ENCODE data around the gene FAM53A.

Gene FAM53A

GRCh38 chr4:1622956-1623355 is 61.2 kb downstream of the FAM53A start:
- H3K36me3 ChIP-seq (ENCODE audit: control insufficient read depth, insufficient read depth, low read length): no peaks in the 10 kb centered on the region
- DNase-seq (ENCODE audit: extremely low read depth, insufficient read length): no peak
- H3K27me3 ChIP-seq (replicated peaks; ENCODE audit: control insufficient read depth, insufficient read depth, low read length): no peaks in the 10 kb centered on the region
- H3K4me3 ChIP-seq (replicated peaks; ENCODE audit: low read depth, low read length): no peak overlapping the region
- no peak for TF ChIP-seq CTCF (IDR thresholded peaks at IDR 0.05; ENCODE audit: insufficient read depth, low read length, poor library complexity, severe bottlenecking)

GRCh38 chr4:1622238-1622637 is 61.9 kb downstream of the FAM53A start:
- no peak for DNase-seq (ENCODE audit: extremely low read depth, insufficient read length)

GRCh38 chr4:1621526-1621925 is 62.6 kb downstream of the FAM53A start:
- no peak for TF ChIP-seq CTCF (IDR thresholded peaks at IDR 0.05; ENCODE audit: insufficient read depth, low read length, poor library complexity, severe bottlenecking)
- H3K36me3 ChIP-seq (ENCODE audit: control insufficient read depth, insufficient read depth, low read length): no peaks in the 10 kb centered on the region
- no peak overlapping the region for H3K4me3 ChIP-seq (replicated peaks; ENCODE audit: low read depth, low read length)
- DNase-seq (ENCODE audit: extremely low read depth, insufficient read length): no peak
- H3K27me3 ChIP-seq (replicated peaks; ENCODE audit: control insufficient read depth, insufficient read depth, low read length): no peaks in the 10 kb centered on the region

More at GRCh38 chr4:1622238-1622637, 61.9 kb downstream of the FAM53A start:
- Histone ChIP-seq H3K27me3 (replicated peaks; ENCODE audit: control insufficient read depth, insufficient read depth, low read length) (no peaks in the 10 kb centered on the region), H3K36me3 (ENCODE audit: control insufficient read depth, insufficient read depth, low read length) (no peaks in the 10 kb centered on the region), H3K4me3 (replicated peaks; ENCODE audit: low read depth, low read length) (no peak overlapping the region)
- no peak for TF ChIP-seq CTCF (IDR thresholded peaks at IDR 0.05; ENCODE audit: insufficient read depth, low read length, poor library complexity, severe bottlenecking)

GRCh38 chr4:1619151-1619672 is 64.9 kb downstream of the FAM53A start:
- TF ChIP-seq CTCF (IDR thresholded peaks at IDR 0.05; ENCODE audit: insufficient read depth, low read length, poor library complexity, severe bottlenecking): no peak
- H3K36me3 ChIP-seq (ENCODE audit: control insufficient read depth, insufficient read depth, low read length): no peaks in the 10 kb centered on the region
- no peak overlapping the region for H3K4me3 ChIP-seq (replicated peaks; ENCODE audit: low read depth, low read length)
- no peaks in the 10 kb centered on the region for H3K27me3 ChIP-seq (replicated peaks; ENCODE audit: control insufficient read depth, insufficient read depth, low read length)
- no peak for DNase-seq (ENCODE audit: extremely low read depth, insufficient read length)

GRCh38 chr4:1618438-1618837 is 65.7 kb downstream of the FAM53A start:
- no peak for DNase-seq (ENCODE audit: extremely low read depth, insufficient read length)

More at GRCh38 chr4:1618438-1618837, 65.7 kb downstream of the FAM53A start:
- no peak for TF ChIP-seq CTCF (IDR thresholded peaks at IDR 0.05; ENCODE audit: insufficient read depth, low read length, poor library complexity, severe bottlenecking)
- H3K27me3 ChIP-seq (replicated peaks; ENCODE audit: control insufficient read depth, insufficient read depth, low read length): no peaks in the 10 kb centered on the region
- H3K4me3 ChIP-seq (replicated peaks; ENCODE audit: low read depth, low read length): no peak overlapping the region
- H3K36me3 ChIP-seq (ENCODE audit: control insufficient read depth, insufficient read depth, low read length): no peaks in the 10 kb centered on the region
